Measurements from ENCODE around the gene MRTFB.

DNA sequence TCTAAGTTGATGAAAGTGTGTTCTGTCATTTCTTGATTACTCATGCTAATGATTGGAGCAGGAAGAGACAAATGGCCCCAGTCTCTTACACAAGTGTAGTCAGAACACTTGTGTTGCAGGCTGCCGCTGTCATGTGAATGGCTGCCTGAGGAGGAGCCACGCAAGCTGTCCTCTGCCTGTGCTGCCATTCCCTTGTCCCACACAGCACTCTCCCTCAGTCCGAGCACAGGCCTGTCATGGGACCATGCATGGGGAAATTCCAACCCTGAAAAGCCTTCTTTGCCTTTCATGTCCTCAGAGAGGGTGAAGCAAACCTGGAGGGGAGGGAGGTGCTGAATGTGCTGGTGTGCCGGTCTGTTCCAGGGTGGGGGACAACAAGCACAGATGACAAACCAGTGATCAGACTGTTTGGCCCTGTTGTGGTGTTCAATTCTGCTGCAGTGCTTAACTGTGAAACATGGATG lies 109.4 kb downstream of the MRTFB start:
- TF ChIP-seq, protein P1, sequence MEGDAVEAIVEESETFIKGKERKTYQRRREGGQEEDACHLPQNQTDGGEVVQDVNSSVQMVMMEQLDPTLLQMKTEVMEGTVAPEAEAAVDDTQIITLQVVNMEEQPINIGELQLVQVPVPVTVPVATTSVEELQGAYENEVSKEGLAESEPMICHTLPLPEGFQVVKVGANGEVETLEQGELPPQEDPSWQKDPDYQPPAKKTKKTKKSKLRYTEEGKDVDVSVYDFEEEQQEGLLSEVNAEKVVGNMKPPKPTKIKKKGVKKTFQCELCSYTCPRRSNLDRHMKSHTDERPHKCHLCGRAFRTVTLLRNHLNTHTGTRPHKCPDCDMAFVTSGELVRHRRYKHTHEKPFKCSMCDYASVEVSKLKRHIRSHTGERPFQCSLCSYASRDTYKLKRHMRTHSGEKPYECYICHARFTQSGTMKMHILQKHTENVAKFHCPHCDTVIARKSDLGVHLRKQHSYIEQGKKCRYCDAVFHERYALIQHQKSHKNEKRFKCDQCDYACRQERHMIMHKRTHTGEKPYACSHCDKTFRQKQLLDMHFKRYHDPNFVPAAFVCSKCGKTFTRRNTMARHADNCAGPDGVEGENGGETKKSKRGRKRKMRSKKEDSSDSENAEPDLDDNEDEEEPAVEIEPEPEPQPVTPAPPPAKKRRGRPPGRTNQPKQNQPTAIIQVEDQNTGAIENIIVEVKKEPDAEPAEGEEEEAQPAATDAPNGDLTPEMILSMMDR (IDR thresholded peaks at IDR 0.05), result no peak
- no peak for TF ChIP-seq EP300 (IDR thresholded peaks at IDR 0.05)

Measured in stomach (tissue), 4 donors.